K562 (cell line): ENCODE results near the gene BRD4. TPM values are rescaled to one million over a fixed set of nuclear protein-coding genes. Genes with fewer than 3 reads are reported as not detected.

ENCODE experiments used
- ATF2 ChIP-seq: sonication (generic); formaldehyde crosslinking; IDR thresholded peaks from 2 replicates; pipeline ENCODE4 v1.8.1; 2022; ENCODE audit warnings: missing genetic modification reagents
- CEBPG ChIP-seq, 3 experiments: fragments of 200-800 bp in 1 of 3; sonication (Bioruptor generic) in 1 of 3; sonication (generic) in 1 of 3; formaldehyde crosslinking in 1 of 3; IDR thresholded peaks in 2 of 3; conservative IDR thresholded peaks in 1 of 3; 2 replicates each; pipeline versions ENCODE4 v1.6.1 to v1.8.0; 2016 to 2022; ENCODE audit warnings: missing compliant biosample characterization in 2 of 3, missing genetic modification characterization in 2 of 3, mild to moderate bottlenecking in 1 of 3, missing genetic modification reagents in 1 of 3
- E2F4 ChIP-seq: sonication (generic); formaldehyde crosslinking; IDR thresholded peaks from 2 replicates; pipeline ENCODE4 v1.8.0; 2022; ENCODE audit warnings: mild to moderate bottlenecking, low read depth, missing genetic modification reagents
- ELK1 ChIP-seq: sonication (generic); formaldehyde crosslinking; IDR thresholded peaks from 2 replicates; pipeline ENCODE4 v1.8.1; 2022; ENCODE audit warnings: missing genetic modification reagents
- ETS1 ChIP-seq: conservative IDR thresholded peaks from 2 replicates; pipeline ENCODE4 v1.6.1; 2011; ENCODE audit warnings: low read depth, mild to moderate bottlenecking, low read length; ENCODE audit not compliant: control insufficient read depth
- KLF10 ChIP-seq: fragments of 250-450 bp; sonication (Bioruptor Pico); IDR thresholded peaks from 2 replicates; pipeline ENCODE4 v1.6.1; 2021; ENCODE audit warnings: matching md5 sums
- L3MBTL2 ChIP-seq: fragments of 450-650 bp; IDR thresholded peaks from 2 replicates; pipeline ENCODE4 v1.6.1; 2016; ENCODE audit warnings: mild to moderate bottlenecking, moderate library complexity
- PHB2 ChIP-seq: fragments of 450-650 bp; IDR thresholded peaks from 2 replicates; pipeline ENCODE4 v1.6.1; 2017; ENCODE audit warnings: low read depth
- PML ChIP-seq: IDR thresholded peaks from 2 replicates; pipeline ENCODE4 v1.6.1; 2012; ENCODE audit warnings: low read length, inconsistent platforms
- RNF2 ChIP-seq: sonication (generic); IDR thresholded peaks from 2 replicates; pipeline ENCODE4 v1.6.1; 2016
- SAP30 ChIP-seq: fragments of 200-600 bp; sonication (generic); IDR thresholded peaks from 2 replicates; pipeline ENCODE4 v1.6.1; 2012; ENCODE audit warnings: borderline replicate concordance, low read depth, mild to moderate bottlenecking, moderate library complexity, low read length, control low read depth, inconsistent platforms; ENCODE audit not compliant: insufficient read depth, poor library complexity, severe bottlenecking
- SMARCC2 ChIP-seq: fragments of 450-650 bp; IDR thresholded peaks from 2 replicates; pipeline ENCODE4 v1.6.1; 2017; ENCODE audit warnings: antibody characterized with exemption, moderate library complexity, mild to moderate bottlenecking, low read depth
- SMARCE1 ChIP-seq: fragments of 450-650 bp; IDR thresholded peaks from 2 replicates; pipeline ENCODE4 v1.7.1; 2016; ENCODE audit warnings: mild to moderate bottlenecking
- ZNF146 ChIP-seq: IDR thresholded peaks from one replicate; pipeline ENCODE4 v1.6.1; 2018; ENCODE audit warnings: missing compliant biosample characterization; ENCODE audit not compliant: unreplicated experiment
- ZNF75A ChIP-seq: fragments of 450-650 bp; formaldehyde crosslinking; IDR thresholded peaks from 2 replicates; pipeline ENCODE4 v1.4.0; 2020; ENCODE audit warnings: mild to moderate bottlenecking
- polyA plus RNA-seq, 8 experiments: library from polyadenylated mRNA; depleted of rRNA in 4 of 8; stranded (reverse) in 5 of 8; unstranded in 3 of 8; fragments of >200 nt; fragmentation: Nextera tagmentation in 2 of 8; fragmentation: Illumina TruSeq in 1 of 8; extraction: Ambion mirVana in 2 of 8; extraction: Trizol in 1 of 8; gene quantifications; 2 replicates each; pipeline versions ENCODE4 v1.2.1 to v1.2.3, GENCODE V29; 2011 to 2014; ENCODE audit warnings: inconsistent platforms in 1 of 8, missing spikeins in 1 of 8
- total RNA-seq, 7 experiments: library from RNA; depleted of rRNA in 6 of 7; stranded (reverse); fragments of >200 nt in 6 of 7; fragmentation: Illumina TruSeq in 2 of 7; extraction: Trizol in 2 of 7; gene quantifications; 2 replicates each; pipeline versions ENCODE4 v1.2.1 to v1.2.3, GENCODE V29; 2011 to 2021; ENCODE audit warnings: low replicate concordance in 1 of 7
- TF ChIP-seq, protein P1 (sequence below), 2 experiments: fragments of 250-450 bp in 1 of 2; fragments of 450-650 bp in 1 of 2; sonication (Bioruptor Pico) in 1 of 2; IDR thresholded peaks; 2 replicates each; pipeline versions ENCODE4 v1.6.1 to v1.8.0; 2016 to 2021; ENCODE audit warnings: mild to moderate bottlenecking in 2 of 2, moderate library complexity in 2 of 2, missing compliant biosample characterization in 1 of 2, missing genetic modification characterization in 1 of 2
- TF ChIP-seq, protein P2 (sequence below): fragments of 450-650 bp; formaldehyde crosslinking; IDR thresholded peaks from 2 replicates; pipeline ENCODE4 v1.4.0; 2022; ENCODE audit warnings: missing genetic modification characterization
- TF ChIP-seq, protein P3 (sequence below): fragments of 250-450 bp; sonication (Bioruptor Pico); IDR thresholded peaks from 2 replicates; pipeline ENCODE4 v1.8.0; 2022; ENCODE audit warnings: moderate library complexity, mild to moderate bottlenecking, inconsistent platforms

BRD4 gene
- total and polyA plus RNA-seq, 9 of the 15 experiments (the other 6 are each of a cell fraction or from before 2014, with no cell fraction given) = 1.8 to 105 (median 15.6) TPM

GRCh38 chr19:15378534-15379082 is 46.3 kb upstream of the BRD4 start (continued):
- TF ChIP-seq, protein P1, sequence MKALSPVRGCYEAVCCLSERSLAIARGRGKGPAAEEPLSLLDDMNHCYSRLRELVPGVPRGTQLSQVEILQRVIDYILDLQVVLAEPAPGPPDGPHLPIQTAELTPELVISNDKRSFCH (CRISPR knock-in tag; IDR thresholded peaks at IDR 0.05) = no peak
- TF ChIP-seq, protein P1 (tag; IDR thresholded peaks at IDR 0.05) = no peak
- TF ChIP-seq E2F4 (CRISPR knock-in tag) (0 out of 2 replicates have a peak, but pooled peaks have one; percentile 56), ETS1 (peak; percentile 48; the same call in 1 of the 2 replicates), SMARCE1 (no peak), PML (no peak), ZNF146 (CRISPR knock-in tag) (no peak), ATF2 (no peak), L3MBTL2 (0 out of 2 replicates have a peak, but pooled peaks have one; percentile 12), KLF10 (CRISPR knock-in tag) (no peak), CEBPG (CRISPR knock-in tag; IDR thresholded peaks at IDR 0.05) (peak; percentile 12; the same call in 1 of the 2 replicates), CEBPG (tag; conservative IDR thresholded peaks at IDR 0.05 in 1 of 2, IDR thresholded peaks at IDR 0.05 in 1 of 2) (no peak), ZNF75A (CRISPR knock-in tag) (no peak), ELK1 (CRISPR knock-in tag) (no peak), SMARCC2 (no peak), RNF2 (no peak), SAP30 (peak; percentile 54), PHB2 (no peak)
- TF ChIP-seq, protein P2, sequence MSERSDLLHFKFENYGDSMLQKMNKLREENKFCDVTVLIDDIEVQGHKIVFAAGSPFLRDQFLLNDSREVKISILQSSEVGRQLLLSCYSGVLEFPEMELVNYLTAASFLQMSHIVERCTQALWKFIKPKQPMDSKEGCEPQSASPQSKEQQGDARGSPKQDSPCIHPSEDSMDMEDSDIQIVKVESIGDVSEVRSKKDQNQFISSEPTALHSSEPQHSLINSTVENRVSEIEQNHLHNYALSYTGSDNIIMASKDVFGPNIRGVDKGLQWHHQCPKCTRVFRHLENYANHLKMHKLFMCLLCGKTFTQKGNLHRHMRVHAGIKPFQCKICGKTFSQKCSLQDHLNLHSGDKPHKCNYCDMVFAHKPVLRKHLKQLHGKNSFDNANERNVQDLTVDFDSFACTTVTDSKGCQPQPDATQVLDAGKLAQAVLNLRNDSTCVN (CRISPR knock-in tag) = no peak
- TF ChIP-seq, protein P3, sequence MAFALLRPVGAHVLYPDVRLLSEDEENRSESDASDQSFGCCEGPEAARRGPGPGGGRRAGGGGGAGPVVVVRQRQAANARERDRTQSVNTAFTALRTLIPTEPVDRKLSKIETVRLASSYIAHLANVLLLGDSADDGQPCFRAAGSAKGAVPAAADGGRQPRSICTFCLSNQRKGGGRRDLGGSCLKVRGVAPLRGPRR (CRISPR knock-in tag) = no peak
